HepG2 (cell line): ENCODE data around the gene PCDHGA11.
"Not testable (repeated sequence)": the region's sequence is repeated elsewhere in the genome, so short reads cannot be mapped to it uniquely, and the experiment has no call there.

Experiments
- MTA1 ChIP-seq: sonication (generic); formaldehyde crosslinking; IDR thresholded peaks from 2 replicates; pipeline ENCODE4 v1.4.0; 2020; ENCODE audit warnings: missing genetic modification reagents, mild to moderate bottlenecking, borderline replicate concordance
- TF ChIP-seq, protein P1 (sequence below): sonication (generic); formaldehyde crosslinking; IDR thresholded peaks from 2 replicates; pipeline ENCODE4 v1.9.0; 2021; ENCODE audit warnings: mild to moderate bottlenecking, missing genetic modification reagents
- TF ChIP-seq, protein P2 (sequence below), 2 experiments: sonication (generic) in 1 of 2; formaldehyde crosslinking in 1 of 2; IDR thresholded peaks; 2 replicates each; pipeline versions ENCODE4 v1.5.1 to v1.6.1; 2011 to 2020; ENCODE audit warnings: borderline replicate concordance in 1 of 2, low read depth in 1 of 2, low read length in 1 of 2, mild to moderate bottlenecking in 1 of 2, missing genetic modification reagents in 1 of 2, moderate library complexity in 1 of 2

DNA sequence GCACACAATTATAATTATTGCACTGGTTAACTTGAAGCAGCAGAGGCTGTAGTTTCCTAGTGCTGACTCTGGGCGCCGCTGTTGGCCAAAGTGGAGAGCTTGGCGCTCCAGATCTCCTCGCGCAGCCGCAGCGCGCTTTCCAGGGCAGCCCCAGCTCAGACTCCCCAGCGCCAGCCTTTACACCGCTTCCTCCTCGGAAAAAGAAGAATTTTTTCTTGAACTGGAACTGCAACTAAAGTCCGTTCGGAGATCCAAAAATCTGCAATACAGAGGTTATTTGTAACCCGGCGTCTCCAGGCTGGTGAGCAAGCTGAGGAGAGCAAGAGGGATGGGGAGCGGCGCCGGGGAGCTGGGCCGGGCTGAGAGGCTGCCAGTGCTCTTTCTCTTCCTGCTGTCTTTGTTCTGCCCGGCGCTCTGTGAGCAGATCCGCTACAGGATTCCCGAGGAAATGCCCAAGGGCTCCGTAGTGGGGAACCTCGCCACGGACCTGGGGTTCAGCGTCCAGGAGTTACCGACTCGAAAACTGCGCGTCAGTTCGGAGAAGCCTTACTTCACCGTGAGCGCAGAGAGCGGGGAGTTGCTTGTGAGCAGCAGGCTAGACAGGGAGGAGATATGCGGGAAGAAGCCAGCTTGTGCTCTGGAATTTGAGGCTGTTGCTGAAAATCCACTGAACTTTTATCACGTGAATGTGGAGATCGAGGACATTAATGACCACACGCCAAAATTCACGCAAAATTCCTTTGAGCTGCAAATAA, 33.1 kb upstream of the PCDHGA11 start, which contains the start of gene PCDHGB4:
- not testable (repeated sequence) for TF ChIP-seq MTA1 (CRISPR knock-in tag)
- TF ChIP-seq, protein P1, sequence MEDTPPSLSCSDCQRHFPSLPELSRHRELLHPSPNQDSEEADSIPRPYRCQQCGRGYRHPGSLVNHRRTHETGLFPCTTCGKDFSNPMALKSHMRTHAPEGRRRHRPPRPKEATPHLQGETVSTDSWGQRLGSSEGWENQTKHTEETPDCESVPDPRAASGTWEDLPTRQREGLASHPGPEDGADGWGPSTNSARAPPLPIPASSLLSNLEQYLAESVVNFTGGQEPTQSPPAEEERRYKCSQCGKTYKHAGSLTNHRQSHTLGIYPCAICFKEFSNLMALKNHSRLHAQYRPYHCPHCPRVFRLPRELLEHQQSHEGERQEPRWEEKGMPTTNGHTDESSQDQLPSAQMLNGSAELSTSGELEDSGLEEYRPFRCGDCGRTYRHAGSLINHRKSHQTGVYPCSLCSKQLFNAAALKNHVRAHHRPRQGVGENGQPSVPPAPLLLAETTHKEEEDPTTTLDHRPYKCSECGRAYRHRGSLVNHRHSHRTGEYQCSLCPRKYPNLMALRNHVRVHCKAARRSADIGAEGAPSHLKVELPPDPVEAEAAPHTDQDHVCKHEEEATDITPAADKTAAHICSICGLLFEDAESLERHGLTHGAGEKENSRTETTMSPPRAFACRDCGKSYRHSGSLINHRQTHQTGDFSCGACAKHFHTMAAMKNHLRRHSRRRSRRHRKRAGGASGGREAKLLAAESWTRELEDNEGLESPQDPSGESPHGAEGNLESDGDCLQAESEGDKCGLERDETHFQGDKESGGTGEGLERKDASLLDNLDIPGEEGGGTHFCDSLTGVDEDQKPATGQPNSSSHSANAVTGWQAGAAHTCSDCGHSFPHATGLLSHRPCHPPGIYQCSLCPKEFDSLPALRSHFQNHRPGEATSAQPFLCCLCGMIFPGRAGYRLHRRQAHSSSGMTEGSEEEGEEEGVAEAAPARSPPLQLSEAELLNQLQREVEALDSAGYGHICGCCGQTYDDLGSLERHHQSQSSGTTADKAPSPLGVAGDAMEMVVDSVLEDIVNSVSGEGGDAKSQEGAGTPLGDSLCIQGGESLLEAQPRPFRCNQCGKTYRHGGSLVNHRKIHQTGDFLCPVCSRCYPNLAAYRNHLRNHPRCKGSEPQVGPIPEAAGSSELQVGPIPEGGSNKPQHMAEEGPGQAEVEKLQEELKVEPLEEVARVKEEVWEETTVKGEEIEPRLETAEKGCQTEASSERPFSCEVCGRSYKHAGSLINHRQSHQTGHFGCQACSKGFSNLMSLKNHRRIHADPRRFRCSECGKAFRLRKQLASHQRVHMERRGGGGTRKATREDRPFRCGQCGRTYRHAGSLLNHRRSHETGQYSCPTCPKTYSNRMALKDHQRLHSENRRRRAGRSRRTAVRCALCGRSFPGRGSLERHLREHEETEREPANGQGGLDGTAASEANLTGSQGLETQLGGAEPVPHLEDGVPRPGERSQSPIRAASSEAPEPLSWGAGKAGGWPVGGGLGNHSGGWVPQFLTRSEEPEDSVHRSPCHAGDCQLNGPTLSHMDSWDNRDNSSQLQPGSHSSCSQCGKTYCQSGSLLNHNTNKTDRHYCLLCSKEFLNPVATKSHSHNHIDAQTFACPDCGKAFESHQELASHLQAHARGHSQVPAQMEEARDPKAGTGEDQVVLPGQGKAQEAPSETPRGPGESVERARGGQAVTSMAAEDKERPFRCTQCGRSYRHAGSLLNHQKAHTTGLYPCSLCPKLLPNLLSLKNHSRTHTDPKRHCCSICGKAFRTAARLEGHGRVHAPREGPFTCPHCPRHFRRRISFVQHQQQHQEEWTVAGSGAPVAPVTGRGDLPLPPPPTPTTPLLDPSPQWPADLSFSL (CRISPR knock-in tag): not testable (repeated sequence)
- TF ChIP-seq, protein P2, sequence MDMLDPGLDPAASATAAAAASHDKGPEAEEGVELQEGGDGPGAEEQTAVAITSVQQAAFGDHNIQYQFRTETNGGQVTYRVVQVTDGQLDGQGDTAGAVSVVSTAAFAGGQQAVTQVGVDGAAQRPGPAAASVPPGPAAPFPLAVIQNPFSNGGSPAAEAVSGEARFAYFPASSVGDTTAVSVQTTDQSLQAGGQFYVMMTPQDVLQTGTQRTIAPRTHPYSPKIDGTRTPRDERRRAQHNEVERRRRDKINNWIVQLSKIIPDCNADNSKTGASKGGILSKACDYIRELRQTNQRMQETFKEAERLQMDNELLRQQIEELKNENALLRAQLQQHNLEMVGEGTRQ (IDR thresholded peaks at IDR 0.05; ENCODE audit: low read depth, low read length): not testable (repeated sequence)
- TF ChIP-seq, protein P2 (CRISPR knock-in tag; IDR thresholded peaks at IDR 0.05; ENCODE audit: borderline replicate concordance): not testable (repeated sequence)
